Measurements from ENCODE around the gene PSG2. TPM values are rescaled to one million over a fixed set of nuclear protein-coding genes. Genes with fewer than 3 reads are reported as not detected.
"Not testable (repeated sequence)": the region's sequence is repeated elsewhere in the genome, so short reads cannot be mapped to it uniquely, and the experiment has no call there.

PSG2 gene
- total and polyA plus RNA-seq, 11 donors: not detected

- intact Hi-C loops (cut with DNase I): no loop called here
- no peak for DNase-seq
These were observed 4.2 kb downstream of the PSG2 start for GRCh38 chr19:43078311-43078710.

GRCh38 chr19:43077881-43078280 is 4.6 kb downstream of the PSG2 start:
- 59 to 72% (median 69%) methylated on average over 4 of the region's 4 CpGs for WGBS, 4 donors
- intact Hi-C loops (cut with DNase I); H3K27ac ChIP-seq; H3K4me1 ChIP-seq; H3K9me3 ChIP-seq; H3K27me3 ChIP-seq; ATAC-seq; DNase-seq; H3K4me3 ChIP-seq; H3K36me3 ChIP-seq: not testable (repeated sequence)

More at GRCh38 chr19:43078311-43078710, 4.2 kb downstream of the PSG2 start:
- Histone ChIP-seq H3K27me3 (no peaks in the 10 kb centered on the region), H3K9me3 (no peaks in the 10 kb centered on the region), H3K4me3 (no peak overlapping the region), H3K36me3 (no peaks in the 10 kb centered on the region), H3K27ac (no peak overlapping the region), H3K4me1 (no peaks in the 10 kb centered on the region)
- ATAC-seq: no peak
- TF ChIP-seq POLR2A (IDR thresholded peaks at IDR 0.05): no peak
- TF ChIP-seq CTCF (IDR thresholded peaks at IDR 0.05): no peak
- 88 to 91% (median 89%) methylated on average over 4 of the region's 4 CpGs for WGBS, 4 donors

GRCh38 chr19:43062418-43062817 is 20.1 kb downstream of the PSG2 start:
- H3K4me1 ChIP-seq; H3K27ac ChIP-seq; DNase-seq; H3K36me3 ChIP-seq; ATAC-seq; H3K9me3 ChIP-seq; intact Hi-C loops (cut with DNase I); H3K27me3 ChIP-seq; H3K4me3 ChIP-seq: not testable (repeated sequence)
- 56 to 73% (median 71%) methylated on average over 3 of the region's 3 CpGs for WGBS, 4 donors

GRCh38 chr19:43061326-43061725 is 21.2 kb downstream of the PSG2 start:
- DNase-seq; H3K4me3 ChIP-seq; ATAC-seq; intact Hi-C loops (cut with DNase I); H3K27me3 ChIP-seq; H3K27ac ChIP-seq; H3K4me1 ChIP-seq; H3K9me3 ChIP-seq; H3K36me3 ChIP-seq: not testable (repeated sequence)
- 53 to 69% (median 63%) methylated on average over 3 of the region's 3 CpGs for WGBS, 4 donors

- DNase-seq; intact Hi-C loops (cut with DNase I); H3K27ac ChIP-seq; ATAC-seq; H3K4me1 ChIP-seq; H3K4me3 ChIP-seq; H3K36me3 ChIP-seq; H3K27me3 ChIP-seq; H3K9me3 ChIP-seq: not testable (repeated sequence)
- WGBS, 4 donors: 43 to 63% (median 59%) methylated on average over 3 of the region's 3 CpGs
These were observed 22.2 kb downstream of the PSG2 start for GRCh38 chr19:43060254-43060653.

- DNase-seq; intact Hi-C loops (cut with DNase I); ATAC-seq; H3K27me3 ChIP-seq; H3K4me1 ChIP-seq; H3K36me3 ChIP-seq; H3K27ac ChIP-seq; H3K4me3 ChIP-seq; H3K9me3 ChIP-seq: not testable (repeated sequence)
- WGBS, 4 donors: 71 to 88% (median 87%) methylated on average over 2 of the region's 2 CpGs
These were observed 23.0 kb downstream of the PSG2 start for GRCh38 chr19:43059482-43059881.

- H3K9me3 ChIP-seq; H3K27me3 ChIP-seq; H3K36me3 ChIP-seq; H3K4me1 ChIP-seq; H3K27ac ChIP-seq; DNase-seq; intact Hi-C loops (cut with DNase I); ATAC-seq; H3K4me3 ChIP-seq: not testable (repeated sequence)
- WGBS, 4 donors: 31 to 49% (median 40%) methylated on average over 2 of the region's 2 CpGs
These were observed 24.1 kb downstream of the PSG2 start for GRCh38 chr19:43058440-43058839.

- intact Hi-C loops (cut with DNase I); H3K4me1 ChIP-seq; H3K4me3 ChIP-seq; H3K27me3 ChIP-seq; ATAC-seq; H3K36me3 ChIP-seq; DNase-seq; H3K27ac ChIP-seq; H3K9me3 ChIP-seq: not testable (repeated sequence)
- 67 to 86% (median 77%) methylated on average over 3 of the region's 3 CpGs for WGBS, 4 donors
These were observed 34.5 kb downstream of the PSG2 start for GRCh38 chr19:43047966-43048365.

GRCh38 chr19:43046578-43046977 is 35.9 kb downstream of the PSG2 start:
- H3K4me1 ChIP-seq; H3K27ac ChIP-seq; ATAC-seq; H3K36me3 ChIP-seq; H3K9me3 ChIP-seq; H3K4me3 ChIP-seq; H3K27me3 ChIP-seq; DNase-seq; intact Hi-C loops (cut with DNase I): not testable (repeated sequence)
- WGBS, 4 donors: 63 to 77% (median 72%) methylated on average over 2 of the region's 2 CpGs

- H3K36me3 ChIP-seq; intact Hi-C loops (cut with DNase I); ATAC-seq; H3K4me3 ChIP-seq; DNase-seq; H3K4me1 ChIP-seq; H3K9me3 ChIP-seq; H3K27ac ChIP-seq; H3K27me3 ChIP-seq: not testable (repeated sequence)
- 58 to 70% (median 66%) methylated on average over 1 of the region's 1 CpG for WGBS, 4 donors
These were observed 38.9 kb downstream of the PSG2 start for GRCh38 chr19:43043492-43044180.

All from heart left ventricle (tissue), 16 donors.